Measurements from ENCODE around the gene IFITM1. TPM values are rescaled to one million over a fixed set of nuclear protein-coding genes. Genes with fewer than 3 reads are reported as not detected.

IFITM1 gene
- polyA plus RNA-seq, 1 donor (not counting 4 experiments of a cell fraction or from before 2014, with no cell fraction given): 333 TPM

GRCh38 chr11:330307-330693 lies 16.5 kb downstream of the IFITM1 start:
- Histone ChIP-seq H4K20me1 (ENCODE audit: control insufficient read depth, extremely low read depth, insufficient read depth, low read length) (no peaks in the 10 kb centered on the region), H3K27me3 (ENCODE audit: control insufficient read depth, extremely low read depth, insufficient read depth, low read length) (peaks cover 12% of the 10 kb centered on the region), H3K9ac (ENCODE audit: control insufficient read depth, extremely low read depth, insufficient read depth, low read length) (no peak overlapping the region), H3K9me3 (ENCODE audit: control insufficient read depth, low read depth, low read length) (peaks cover 2% of the 10 kb centered on the region), H3K79me2 (ENCODE audit: control insufficient read depth, insufficient read depth, low read length) (no peaks in the 10 kb centered on the region), H2AFZ (ENCODE audit: control insufficient read depth, low read length) (no peak overlapping the region), H3K4me3 (ENCODE audit: control insufficient read depth in 2 of 3, extremely low read depth in 1 of 3, insufficient read depth in 2 of 3, low read depth in 1 of 3, low read length in 3 of 3) (no peak overlapping the region), H3K27ac (ENCODE audit: control insufficient read depth, insufficient read depth, low read length) (no peak overlapping the region), H3K4me2 (ENCODE audit: control insufficient read depth, extremely low read depth, insufficient read depth, low read depth, low read length) (no peak overlapping the region), H3K36me3 (ENCODE audit: control insufficient read depth in 2 of 2, extremely low read depth in 1 of 2, insufficient read depth in 2 of 2, low read length in 2 of 2) (no peaks in the 10 kb centered on the region), H3K4me1 (ENCODE audit: control insufficient read depth, extremely low read depth, insufficient read depth, low read length) (peaks cover 3% of the 10 kb centered on the region), H3K9me1 (ENCODE audit: control insufficient read depth, extremely low read depth, insufficient read depth, low read length) (no peaks in the 10 kb centered on the region)
- dilution Hi-C loops (cut with MboI; ENCODE audit: extremely low pct_ligation_motif_present, low sequenced_read_pairs): no loop called here
- FAIRE-seq: no peak
- no peak for TF ChIP-seq EZH2 (IDR thresholded peaks at IDR 0.05; ENCODE audit: low read length)
- TF ChIP-seq, protein P1, sequence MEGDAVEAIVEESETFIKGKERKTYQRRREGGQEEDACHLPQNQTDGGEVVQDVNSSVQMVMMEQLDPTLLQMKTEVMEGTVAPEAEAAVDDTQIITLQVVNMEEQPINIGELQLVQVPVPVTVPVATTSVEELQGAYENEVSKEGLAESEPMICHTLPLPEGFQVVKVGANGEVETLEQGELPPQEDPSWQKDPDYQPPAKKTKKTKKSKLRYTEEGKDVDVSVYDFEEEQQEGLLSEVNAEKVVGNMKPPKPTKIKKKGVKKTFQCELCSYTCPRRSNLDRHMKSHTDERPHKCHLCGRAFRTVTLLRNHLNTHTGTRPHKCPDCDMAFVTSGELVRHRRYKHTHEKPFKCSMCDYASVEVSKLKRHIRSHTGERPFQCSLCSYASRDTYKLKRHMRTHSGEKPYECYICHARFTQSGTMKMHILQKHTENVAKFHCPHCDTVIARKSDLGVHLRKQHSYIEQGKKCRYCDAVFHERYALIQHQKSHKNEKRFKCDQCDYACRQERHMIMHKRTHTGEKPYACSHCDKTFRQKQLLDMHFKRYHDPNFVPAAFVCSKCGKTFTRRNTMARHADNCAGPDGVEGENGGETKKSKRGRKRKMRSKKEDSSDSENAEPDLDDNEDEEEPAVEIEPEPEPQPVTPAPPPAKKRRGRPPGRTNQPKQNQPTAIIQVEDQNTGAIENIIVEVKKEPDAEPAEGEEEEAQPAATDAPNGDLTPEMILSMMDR (optimal IDR thresholded peaks at IDR 0.05 in 1 of 3, IDR thresholded peaks at IDR 0.05 in 1 of 3, conservative IDR thresholded peaks at IDR 0.05 in 1 of 3; ENCODE audit: extremely low read depth in 1 of 3, insufficient read depth in 2 of 3, low read length in 3 of 3): no peak
- no peak for DNase-seq (ENCODE audit: low read depth, low spot score)

- no peak overlapping the region for H2AFZ ChIP-seq (ENCODE audit: control insufficient read depth, low read length)
- no peak overlapping the region for H3K9ac ChIP-seq (ENCODE audit: control insufficient read depth, extremely low read depth, insufficient read depth, low read length)
- no peaks in the 10 kb centered on the region for H3K9me1 ChIP-seq (ENCODE audit: control insufficient read depth, extremely low read depth, insufficient read depth, low read length)
- dilution Hi-C loops (cut with MboI; ENCODE audit: extremely low pct_ligation_motif_present, low sequenced_read_pairs): no loop called here
- peaks cover 3% of the 10 kb centered on the region for H3K4me1 ChIP-seq (ENCODE audit: control insufficient read depth, extremely low read depth, insufficient read depth, low read length)
- H3K4me2 ChIP-seq (ENCODE audit: control insufficient read depth, extremely low read depth, insufficient read depth, low read depth, low read length): no peak overlapping the region
- H3K9me3 ChIP-seq (ENCODE audit: control insufficient read depth, low read depth, low read length): peaks cover 2% of the 10 kb centered on the region
- no peaks in the 10 kb centered on the region for H3K79me2 ChIP-seq (ENCODE audit: control insufficient read depth, insufficient read depth, low read length)
- DNase-seq (ENCODE audit: low read depth, low spot score) (no peak), FAIRE-seq (no peak)
- no peaks in the 10 kb centered on the region for H4K20me1 ChIP-seq (ENCODE audit: control insufficient read depth, extremely low read depth, insufficient read depth, low read length)
- no peak overlapping the region for H3K27ac ChIP-seq (ENCODE audit: control insufficient read depth, insufficient read depth, low read length)
- H3K4me3 ChIP-seq (ENCODE audit: control insufficient read depth in 2 of 3, extremely low read depth in 1 of 3, insufficient read depth in 2 of 3, low read depth in 1 of 3, low read length in 3 of 3): no peak overlapping the region
- TF ChIP-seq, protein P1 (optimal IDR thresholded peaks at IDR 0.05 in 1 of 3, IDR thresholded peaks at IDR 0.05 in 1 of 3, conservative IDR thresholded peaks at IDR 0.05 in 1 of 3; ENCODE audit: extremely low read depth in 1 of 3, insufficient read depth in 2 of 3, low read length in 3 of 3): no peak
- no peak for TF ChIP-seq EZH2 (IDR thresholded peaks at IDR 0.05; ENCODE audit: low read length)
- H3K36me3 ChIP-seq (ENCODE audit: control insufficient read depth in 2 of 2, extremely low read depth in 1 of 2, insufficient read depth in 2 of 2, low read length in 2 of 2): no peaks in the 10 kb centered on the region
- peaks cover 12% of the 10 kb centered on the region for H3K27me3 ChIP-seq (ENCODE audit: control insufficient read depth, extremely low read depth, insufficient read depth, low read length)
These were observed 17.0 kb downstream of the IFITM1 start for GRCh38 chr11:330694-331357.

Data from keratinocyte (primary cell).